SIG-M5 treated with dmso at 0.1 percent for 504 hours (cell line): ENCODE data around the gene CALD1.

Experiments used
- DNase-seq: peaks from one replicate; lab custom pipeline; 2025; ENCODE audit not compliant: unreplicated experiment; lab: John Stamatoyannopoulos, UW

CALD1 gene

DNA sequence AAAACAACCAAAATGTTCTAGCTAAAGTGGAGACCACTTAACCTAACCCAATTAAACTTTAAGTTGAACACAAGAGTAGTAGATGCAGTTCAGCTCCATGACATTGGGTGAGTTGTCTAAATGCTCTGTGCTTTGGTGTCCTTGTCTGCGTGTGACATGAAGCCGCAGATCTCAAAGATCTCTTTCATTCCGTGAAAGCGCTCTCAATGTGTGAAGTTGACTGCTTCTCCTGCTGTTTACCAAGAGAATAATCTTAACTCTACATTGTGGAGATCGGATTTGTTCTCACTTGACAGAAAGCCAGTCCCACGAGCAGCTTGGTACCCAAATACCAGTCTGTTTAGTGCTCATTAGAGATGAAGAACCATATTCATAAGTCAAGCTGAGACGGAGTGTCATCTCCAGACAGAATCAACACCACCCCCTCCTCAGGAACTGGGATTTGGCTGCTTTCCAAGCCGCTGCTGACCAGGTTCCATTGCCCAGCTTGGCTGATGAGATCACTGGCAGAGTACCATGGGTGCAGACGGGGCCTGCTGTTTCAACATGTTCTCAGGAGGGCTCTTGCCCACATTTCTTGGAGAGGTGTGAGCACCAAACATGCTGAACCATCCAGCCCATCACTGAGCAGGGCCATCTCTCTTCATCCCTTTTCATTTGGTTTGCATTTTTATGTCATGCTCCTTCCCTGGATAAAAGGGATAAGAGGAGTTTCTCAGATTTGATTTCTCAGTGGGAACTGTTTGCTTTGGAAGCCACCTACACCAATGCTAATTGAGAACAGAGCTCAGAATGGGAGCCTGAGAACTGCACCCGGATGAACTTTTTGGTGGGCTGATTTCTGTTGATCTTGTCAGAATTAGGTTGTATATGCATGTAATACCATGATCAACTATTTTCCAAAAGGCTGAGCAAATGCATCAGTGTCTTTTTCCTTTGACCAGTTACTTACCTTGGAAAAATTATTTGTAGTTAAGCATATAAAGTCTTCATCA lies 111.1 kb downstream of the CALD1 start:
- DNase-seq: no peak

- no peak for DNase-seq
Measured at GRCh38 chr7:134891262-134891695, 111.8 kb downstream of the CALD1 start.

DNA sequence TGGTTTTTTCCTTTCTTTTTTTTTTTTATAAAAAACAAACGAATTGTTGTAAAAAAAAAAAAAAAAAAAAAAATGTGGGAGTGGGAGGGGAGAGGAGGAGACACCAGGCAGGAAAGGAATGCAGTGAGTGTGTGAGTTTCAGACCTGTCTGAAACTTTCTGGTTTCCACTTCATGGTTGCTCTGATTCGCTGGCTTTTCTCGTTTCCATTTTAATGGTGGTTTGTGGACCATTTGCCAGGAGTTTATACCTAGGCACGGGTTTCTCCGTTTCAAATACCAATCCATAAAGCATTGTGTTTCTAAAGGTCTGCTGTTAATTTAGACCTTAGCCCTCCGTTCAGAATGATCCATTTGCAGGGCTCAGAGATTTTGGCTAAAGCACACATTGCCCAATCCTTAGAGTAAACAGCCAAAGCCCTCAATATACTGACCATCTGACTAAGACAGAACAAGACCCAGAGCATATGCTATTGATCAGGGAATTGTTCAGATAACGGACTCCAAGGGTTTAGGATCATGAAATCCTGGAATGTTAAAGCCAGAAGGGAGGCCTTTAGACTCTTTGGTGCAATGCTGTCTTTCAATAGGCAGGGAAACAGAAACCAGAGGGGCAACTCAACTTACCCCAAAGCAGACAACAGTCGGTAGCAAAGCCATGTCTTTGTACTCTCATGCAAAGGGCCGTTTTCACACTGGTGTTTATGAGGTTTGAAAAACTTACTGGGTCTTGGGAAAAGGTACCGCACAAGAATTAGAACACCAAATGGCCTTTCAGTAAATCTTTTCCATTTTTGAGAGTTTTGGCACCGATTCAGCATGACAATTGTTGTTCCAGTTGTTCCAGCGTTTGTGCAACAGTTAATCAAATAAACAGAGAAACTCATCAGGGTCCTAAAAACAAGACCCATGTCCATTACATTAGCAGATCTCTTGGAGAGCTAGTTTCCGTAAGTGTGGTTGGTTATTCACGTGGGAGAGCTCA lies 112.6 kb downstream of the CALD1 start:
- no peak for DNase-seq

GRCh38 chr7:134892963-134893362 lies 113.5 kb downstream of the CALD1 start:
- DNase-seq: no peak

DNA sequence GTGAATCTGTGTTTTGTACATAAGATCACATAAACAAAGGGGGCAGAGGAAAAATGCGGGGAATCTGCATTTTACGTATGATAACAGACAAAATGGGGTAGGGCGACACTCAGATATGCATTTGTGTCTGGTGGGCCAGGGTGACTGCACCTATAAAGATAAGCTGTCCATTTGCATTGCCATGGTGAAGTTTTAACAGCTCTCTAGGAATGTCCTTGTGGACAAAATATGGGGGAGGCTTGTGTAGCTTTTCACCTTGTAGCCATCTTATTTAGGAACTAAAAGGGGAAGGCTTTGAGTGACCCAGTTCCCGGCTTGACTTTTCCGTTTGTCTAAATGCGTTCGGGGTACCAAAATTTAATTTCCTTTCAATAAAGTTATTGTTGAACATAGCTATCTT lies 114.5 kb downstream of the CALD1 start:
- DNase-seq: no peak

DNA sequence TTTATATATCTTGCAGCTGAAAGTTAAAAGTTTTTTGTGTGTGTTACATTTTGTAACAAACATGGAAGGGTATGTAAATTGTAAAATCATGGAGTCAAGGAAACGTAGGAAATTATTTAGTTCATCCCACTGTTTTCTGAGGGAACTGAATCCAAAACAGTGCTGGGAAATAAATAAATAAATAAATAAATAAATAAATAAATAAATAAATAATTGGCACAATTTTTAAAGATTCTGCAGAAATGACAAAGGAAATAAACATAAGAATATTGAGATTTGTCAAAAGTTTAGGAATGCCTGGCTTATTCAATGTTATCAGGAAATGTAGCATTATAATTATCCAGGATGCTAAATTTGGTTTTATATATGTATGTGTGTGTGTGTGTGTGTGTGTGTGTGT lies 115.5 kb downstream of the CALD1 start:
- no peak for DNase-seq

DNA sequence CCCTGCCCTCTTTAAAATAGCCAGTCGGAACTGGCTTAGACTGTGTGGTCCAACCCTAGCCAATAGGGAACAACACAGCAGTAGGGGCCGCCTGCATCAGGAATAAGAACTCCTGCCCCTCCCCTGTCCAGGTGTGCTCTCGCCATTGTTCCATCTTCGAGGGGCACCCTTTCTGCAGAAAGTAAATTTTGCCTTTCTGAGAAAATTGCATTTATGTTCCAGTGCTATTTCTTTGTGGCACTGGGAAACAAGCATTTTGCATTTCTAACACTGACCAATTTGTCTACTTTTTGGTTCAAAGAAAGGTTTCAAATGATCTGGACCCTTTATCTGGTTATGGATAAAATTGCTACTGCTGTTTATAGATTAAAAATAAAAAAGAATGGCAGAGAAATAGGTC lies 116.6 kb downstream of the CALD1 start:
- DNase-seq: no peak

DNA sequence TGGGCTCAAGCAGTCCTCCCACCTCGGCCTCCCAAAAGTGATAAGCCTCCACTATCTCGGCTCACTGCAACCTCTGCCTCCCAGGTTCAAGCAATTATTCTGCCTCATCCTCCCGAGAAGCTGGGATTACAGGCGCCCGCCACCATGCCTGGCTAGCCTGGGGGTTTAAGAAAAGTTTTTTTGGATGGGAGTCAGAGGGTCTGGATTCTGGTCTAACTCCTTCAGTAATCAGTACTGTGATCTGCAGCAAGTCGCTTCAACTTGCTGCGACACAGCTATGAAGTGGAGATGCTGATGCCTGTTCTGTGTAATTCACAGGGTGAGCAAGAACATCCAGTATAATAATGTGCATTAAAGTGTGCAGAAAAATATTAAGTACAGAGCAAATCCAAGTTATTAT lies 118.5 kb downstream of the CALD1 start:
- DNase-seq: no peak

GRCh38 chr7:134899729-134900128 lies 120.3 kb downstream of the CALD1 start:
- DNase-seq: no peak

DNA sequence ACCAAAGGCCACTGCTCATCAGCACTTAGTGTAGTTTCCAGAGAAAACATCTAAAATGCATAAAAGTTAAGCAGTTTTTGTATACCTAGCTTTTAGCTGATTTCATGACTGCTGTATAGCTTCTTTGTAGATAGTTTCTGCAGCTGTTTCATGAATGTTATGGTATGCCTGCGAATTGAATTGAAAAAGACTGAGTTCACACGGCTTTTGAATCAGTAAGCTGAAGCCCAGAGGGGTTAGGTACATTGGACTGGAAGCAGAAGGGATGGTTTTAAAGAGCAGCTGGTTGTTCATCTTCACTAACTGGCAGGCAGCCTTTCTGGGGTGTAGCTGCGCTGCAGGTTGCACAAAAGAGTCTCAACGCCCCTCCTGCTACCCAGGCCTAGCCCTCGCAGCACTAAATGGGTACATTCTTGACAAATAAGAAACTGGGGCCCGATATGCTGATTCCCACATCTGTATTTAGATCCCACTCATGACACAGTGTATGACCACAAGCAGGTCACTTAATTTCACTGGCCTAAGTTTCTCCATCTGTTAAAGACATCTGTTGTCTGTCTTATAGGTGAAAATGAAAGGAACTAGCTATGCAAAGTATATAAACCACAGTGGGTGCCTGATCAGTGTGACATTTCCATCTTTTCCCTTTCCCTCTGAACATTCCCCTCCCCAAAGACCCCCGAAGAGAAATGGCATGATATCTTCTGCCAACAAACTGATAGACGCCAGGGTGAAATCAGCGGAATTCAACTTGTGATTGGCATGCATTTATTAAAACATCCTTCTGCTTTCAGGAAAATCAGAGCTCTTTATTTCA lies 120.9 kb downstream of the CALD1 start:
- no peak for DNase-seq

DNA sequence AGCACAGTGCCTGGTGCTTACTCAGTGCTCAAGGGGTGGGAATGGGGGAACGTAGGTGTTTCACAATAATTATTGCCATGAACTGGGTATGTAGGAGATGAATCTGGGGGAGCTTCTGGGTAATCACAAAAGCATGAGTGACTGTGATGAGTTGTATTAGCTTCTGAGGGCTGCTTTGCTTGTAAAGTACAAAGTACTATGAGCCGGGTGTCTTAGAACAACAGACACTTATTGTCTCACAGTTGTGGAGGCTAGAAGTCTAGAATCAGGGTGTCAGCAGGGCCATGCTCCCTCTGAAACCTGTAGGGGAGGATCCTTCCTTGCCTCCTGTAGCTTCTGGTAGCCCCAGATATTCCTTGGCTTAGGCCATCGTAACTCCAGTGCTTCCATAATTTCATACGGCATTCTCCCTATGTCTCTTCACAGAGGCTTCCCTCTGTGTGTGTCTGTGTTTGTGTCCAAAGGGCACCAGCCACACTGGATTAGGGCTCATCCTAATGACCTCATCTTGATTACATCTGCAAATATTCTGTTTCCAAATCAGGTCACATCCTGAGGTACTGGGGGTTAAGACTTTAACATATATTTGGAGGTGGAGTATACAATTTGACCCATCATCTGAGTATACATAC lies 122.1 kb downstream of the CALD1 start:
- no peak for DNase-seq

- DNase-seq: no peak
Measured at GRCh38 chr7:134902058-134902457, 122.6 kb downstream of the CALD1 start.

- DNase-seq: no peak
Measured at GRCh38 chr7:134903073-134903790, 123.8 kb downstream of the CALD1 start.

DNA sequence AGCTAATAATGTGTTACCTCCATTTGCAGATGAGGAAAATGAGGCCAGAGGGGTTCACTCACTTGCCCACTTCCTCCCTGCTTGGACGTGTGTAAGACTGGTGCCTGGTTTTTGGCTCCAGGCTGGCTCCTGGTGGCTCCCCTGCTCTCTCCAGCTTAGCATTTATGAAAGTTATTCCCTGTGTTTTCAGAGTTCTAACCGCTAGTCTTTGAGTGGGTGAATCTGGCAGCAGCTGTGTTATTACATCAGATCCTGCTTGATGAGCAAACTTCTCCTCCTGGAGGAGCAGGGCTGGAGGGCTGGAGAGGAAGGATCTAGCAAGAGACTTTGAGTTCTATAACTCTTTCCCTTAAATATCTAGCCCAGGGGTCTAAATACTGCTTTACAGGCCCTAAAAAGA lies 125.9 kb downstream of the CALD1 start:
- DNase-seq: no peak

DNA sequence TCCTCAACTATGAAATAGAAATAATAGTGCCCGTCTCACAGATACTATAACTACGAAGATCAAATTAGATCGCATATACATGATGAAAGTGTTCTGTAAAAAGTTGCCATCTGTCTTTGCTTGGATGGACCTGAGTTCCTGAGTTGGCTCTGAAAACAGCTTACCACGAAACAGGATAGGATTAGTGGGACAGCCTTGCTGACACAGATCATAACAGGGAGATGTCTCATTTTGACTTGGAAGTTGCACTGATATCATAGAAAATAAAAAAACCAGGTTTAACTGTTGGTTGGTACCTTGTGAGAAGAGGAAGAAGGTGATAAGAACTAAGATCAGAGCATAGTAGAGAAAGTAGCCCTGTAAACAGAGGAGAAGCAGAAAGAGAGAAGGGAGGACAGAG lies 127.6 kb downstream of the CALD1 start:
- no peak for DNase-seq

DNA sequence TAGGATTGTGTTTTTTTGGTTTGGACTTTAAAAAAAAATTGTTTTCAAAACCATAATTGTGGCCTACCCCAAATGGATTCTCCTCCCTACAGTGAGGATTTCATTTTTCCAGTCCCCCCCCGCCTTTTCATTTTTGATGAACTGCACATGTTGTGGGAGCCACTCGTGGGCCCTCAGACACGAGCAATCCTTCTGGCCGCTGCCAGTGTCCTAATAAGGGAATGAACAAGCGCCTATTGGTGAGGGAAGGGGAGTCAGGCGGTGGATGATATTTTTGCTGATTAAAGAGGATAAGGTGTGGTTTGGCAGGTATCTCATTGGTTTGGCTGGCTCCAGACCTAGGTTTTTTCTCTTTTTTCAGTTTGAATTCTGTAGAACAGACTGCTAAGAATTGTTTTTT lies 128.2 kb downstream of the CALD1 start:
- no peak for DNase-seq

DNA sequence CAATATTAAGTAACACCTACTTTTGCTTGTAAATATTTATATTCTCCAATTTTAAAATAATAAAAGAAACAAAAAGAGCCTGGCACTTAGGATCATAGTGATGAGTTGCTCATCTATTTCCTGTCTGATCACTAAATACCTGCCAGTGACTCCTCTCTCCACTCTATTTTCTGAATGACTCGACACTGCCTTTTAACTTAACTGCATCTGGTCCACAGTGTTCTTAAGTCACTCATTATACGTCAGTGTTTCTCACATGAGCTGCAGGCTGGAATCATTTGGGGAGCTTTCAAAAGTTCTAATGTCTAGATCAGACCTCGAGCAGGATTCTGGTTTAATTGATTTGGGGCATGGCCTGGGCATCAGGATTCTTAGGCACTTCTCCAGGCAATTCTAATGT lies 128.9 kb downstream of the CALD1 start:
- DNase-seq: no peak

GRCh38 chr7:134910214-134910890 lies 130.9 kb downstream of the CALD1 start:
- DNase-seq: no peak

DNA sequence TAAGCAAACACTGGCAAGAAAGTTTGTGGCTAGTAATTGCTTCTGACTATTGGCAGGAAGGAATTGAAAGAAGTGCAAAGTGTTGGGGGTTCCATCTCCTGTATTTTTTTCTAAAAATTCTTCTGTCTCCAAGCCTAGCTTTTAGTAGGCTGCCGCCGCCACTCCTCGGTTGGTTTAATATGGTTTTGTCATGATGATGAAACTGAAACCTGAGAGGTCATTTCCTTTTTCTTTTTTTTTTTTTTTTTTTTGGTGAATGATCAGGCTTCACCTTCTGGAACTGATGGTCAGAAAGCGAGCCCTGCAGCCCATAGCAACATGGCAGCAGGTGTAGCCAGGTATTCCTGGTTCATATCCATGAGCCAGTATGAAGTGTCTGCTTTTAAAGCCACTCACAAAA lies 131.5 kb downstream of the CALD1 start:
- no peak for DNase-seq
